NT2/D1 (cell line): ENCODE measurements around the gene DHX29.
A peak's percentile ranks its signal among the peaks of the same experiment; 100 is the strongest.

Experiments
- DNase-seq: peaks from one replicate; pipeline ENCODE4 v3.0.0-alpha.2; 2011; ENCODE audit warnings: low read depth, low spot score
- H3K27me3 ChIP-seq: 2 replicates; pipeline ENCODE4 v1.6.0; 2011; ENCODE audit warnings: mild to moderate bottlenecking; ENCODE audit not compliant: insufficient read length, insufficient read depth
- H3K36me3 ChIP-seq: 2 replicates; pipeline ENCODE4 v1.6.1; 2011; ENCODE audit warnings: mild to moderate bottlenecking, low read length, mixed read lengths; ENCODE audit not compliant: insufficient read depth, insufficient read length
- H3K4me1 ChIP-seq: 2 replicates; pipeline ENCODE4 v1.5.1; 2011; ENCODE audit not compliant: insufficient read depth, insufficient read length
- H3K4me3 ChIP-seq: 2 replicates; pipeline ENCODE4 v1.5.1; 2011; ENCODE audit warnings: low read depth; ENCODE audit not compliant: insufficient read length
- H3K9ac ChIP-seq: 2 replicates; pipeline ENCODE4 v1.6.0; 2011; ENCODE audit warnings: low read depth; ENCODE audit not compliant: insufficient read length
- H3K9me3 ChIP-seq: 2 replicates; pipeline ENCODE4 v1.5.1; 2011; ENCODE audit warnings: mild to moderate bottlenecking, low read length; ENCODE audit not compliant: insufficient read depth
- SUZ12 ChIP-seq: IDR thresholded peaks from 2 replicates; pipeline ENCODE4 v1.6.1; 2011; ENCODE audit not compliant: insufficient read length, insufficient read depth; ENCODE audit errors: extremely low read depth
- YY1 ChIP-seq: IDR thresholded peaks from 2 replicates; pipeline ENCODE4 v1.6.1; 2011; ENCODE audit not compliant: insufficient read length, insufficient read depth
- ZNF274 ChIP-seq: IDR thresholded peaks from 2 replicates; pipeline ENCODE4 v1.6.1; 2011; ENCODE audit warnings: mild to moderate bottlenecking, low read depth, low read length

Gene DHX29

DNA sequence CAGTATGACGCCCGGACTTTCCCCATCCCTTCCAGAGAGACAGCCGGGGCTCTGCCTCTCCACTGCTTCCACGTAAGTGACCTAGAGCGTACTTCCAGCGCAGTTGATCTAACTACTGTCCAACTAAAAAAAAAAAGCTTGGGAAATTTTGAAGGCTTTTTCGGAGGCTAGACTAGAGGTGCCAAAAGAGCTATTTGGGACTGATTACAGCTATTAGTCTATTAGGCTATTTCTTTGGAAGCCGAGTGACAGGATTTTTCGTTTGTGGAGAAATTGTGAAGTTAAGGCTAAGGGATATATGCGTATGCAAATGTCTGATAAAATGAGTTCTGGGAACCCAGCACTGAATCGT is 75.6 kb downstream of the DHX29 start:
- Histone ChIP-seq H3K27me3 (peaks cover 80% of the 10 kb centered on the region), H3K4me3 (peak overlapping the region; percentile 45), H3K4me1 (no peaks in the 10 kb centered on the region), H3K36me3 (no peaks in the 10 kb centered on the region), H3K9ac (no peak overlapping the region), H3K9me3 (peaks cover 10% of the 10 kb centered on the region)
- TF ChIP-seq YY1 (no peak), SUZ12 (peak; percentile 75)
- no peak for DNase-seq

- Histone ChIP-seq H3K36me3 (no peaks in the 10 kb centered on the region), H3K27me3 (peaks cover 86% of the 10 kb centered on the region), H3K4me3 (peak overlapping the region; percentile 19), H3K9me3 (peaks cover 10% of the 10 kb centered on the region), H3K4me1 (no peaks in the 10 kb centered on the region), H3K9ac (peak overlapping the region; percentile 44)
- TF ChIP-seq ZNF274 (no peak), SUZ12 (peak; percentile 83)
- no peak for DNase-seq
Observed at GRCh38 chr5:55231029-55231918, 76.2 kb downstream of the DHX29 start.

DNA sequence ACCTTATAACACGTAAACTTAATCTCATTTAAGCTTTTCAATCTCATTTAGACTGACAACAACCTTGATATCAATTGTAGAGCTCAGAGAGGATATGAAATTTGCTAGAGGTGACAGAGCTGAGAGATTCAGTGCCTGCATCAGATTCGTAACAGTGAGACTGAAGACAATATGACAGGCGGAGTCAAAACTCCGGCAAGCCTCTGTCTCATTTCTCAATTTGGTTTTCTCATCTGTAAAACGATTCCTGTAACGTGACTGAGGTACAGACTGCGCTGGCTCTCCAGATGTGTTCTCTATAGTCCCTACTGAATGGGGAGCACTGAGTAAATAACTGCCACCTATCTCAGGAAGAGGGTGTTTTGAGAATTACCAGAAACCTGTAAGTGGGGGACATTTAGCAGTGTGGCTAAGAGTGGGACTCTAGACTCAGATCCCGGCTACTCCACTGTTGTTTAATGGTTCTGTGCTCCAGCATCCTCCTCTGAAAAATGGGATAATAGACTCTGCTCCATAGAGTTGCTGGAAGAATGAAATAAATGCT is 77.3 kb downstream of the DHX29 start:
- peaks cover 94% of the 10 kb centered on the region for H3K27me3 ChIP-seq
- peaks cover 21% of the 10 kb centered on the region for H3K9me3 ChIP-seq
- no peak overlapping the region for H3K9ac ChIP-seq
- no peaks in the 10 kb centered on the region for H3K36me3 ChIP-seq
- no peaks in the 10 kb centered on the region for H3K4me1 ChIP-seq
- no peak for DNase-seq
- TF ChIP-seq ZNF274 = no peak
- no peak for TF ChIP-seq YY1
- TF ChIP-seq SUZ12 = peak; percentile 2
- H3K4me3 ChIP-seq = no peak overlapping the region

DNA sequence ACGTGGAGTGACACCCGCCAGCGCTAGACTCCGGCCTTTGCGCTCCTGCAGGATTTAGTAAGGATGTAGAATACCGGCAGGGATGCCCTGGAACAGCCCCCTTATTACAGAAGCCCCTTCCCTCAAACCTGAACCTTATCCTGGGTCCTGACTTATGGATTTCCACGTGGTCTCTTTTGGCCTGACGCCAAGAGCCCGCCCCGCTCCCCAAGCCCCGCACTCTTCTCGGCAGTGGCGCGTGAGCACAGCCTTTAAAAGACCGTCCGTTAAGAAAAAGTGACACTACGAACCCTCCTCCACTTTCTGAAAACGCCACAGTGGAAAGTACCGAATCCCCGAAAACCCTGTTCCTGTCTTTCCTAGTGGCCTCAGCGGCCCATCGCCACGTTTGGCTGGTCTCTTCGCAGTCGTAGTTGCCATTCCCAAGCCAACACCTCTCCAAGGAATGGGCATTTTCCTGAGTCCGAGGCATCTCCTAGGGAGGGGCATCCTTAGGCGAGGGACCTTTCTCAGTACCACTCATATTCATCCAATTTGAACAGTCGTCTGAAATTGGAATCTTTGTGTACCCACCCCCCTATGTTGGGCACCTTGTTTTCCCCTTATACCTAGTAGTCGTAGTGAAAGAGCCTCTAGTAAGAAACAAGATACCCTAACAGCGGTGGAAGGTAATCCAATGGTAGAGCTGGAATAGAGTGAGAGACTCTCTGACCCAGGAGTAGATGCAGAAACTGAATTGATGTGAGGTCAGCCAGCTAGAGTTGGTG is 79.6 kb downstream of the DHX29 start:
- Histone ChIP-seq H3K27me3 (peaks cover 98% of the 10 kb centered on the region), H3K36me3 (no peaks in the 10 kb centered on the region), H3K9ac (peak overlapping the region; percentile 64), H3K4me1 (no peaks in the 10 kb centered on the region), H3K9me3 (peaks cover 21% of the 10 kb centered on the region), H3K4me3 (peak overlapping the region; percentile 54)
- TF ChIP-seq SUZ12 (no peak), YY1 (no peak), ZNF274 (no peak)
- no peak for DNase-seq

- no peaks in the 10 kb centered on the region for H3K4me1 ChIP-seq
- H3K9me3 ChIP-seq = peaks cover 21% of the 10 kb centered on the region
- no peak for TF ChIP-seq ZNF274
- no peak for TF ChIP-seq YY1
- TF ChIP-seq SUZ12 = no peak
- peaks cover 98% of the 10 kb centered on the region for H3K27me3 ChIP-seq
- no peaks in the 10 kb centered on the region for H3K36me3 ChIP-seq
- H3K9ac ChIP-seq = peak within 1 kb of the TSS; percentile 72
- DNase-seq = no peak
- H3K4me3 ChIP-seq = peak within 1 kb of the TSS; percentile 54
Observed at GRCh38 chr5:55226934-55227663, 80.4 kb downstream of the DHX29 start, which contains the start of gene MCIDAS. TSS of gene MCIDAS (minus strand) at chr5:55227315. CDS start at chr5:55227138, 177 bp downstream.

GRCh38 chr5:55226027-55226933 is 81.2 kb downstream of the DHX29 start:
- Histone ChIP-seq H3K4me3 (peak overlapping the region; percentile 54), H3K9ac (peak overlapping the region; percentile 72), H3K4me1 (no peaks in the 10 kb centered on the region), H3K9me3 (peaks cover 21% of the 10 kb centered on the region), H3K27me3 (peaks cover 96% of the 10 kb centered on the region), H3K36me3 (no peaks in the 10 kb centered on the region)
- DNase-seq = no peak
- TF ChIP-seq SUZ12 = no peak
- no peak for TF ChIP-seq ZNF274
- TF ChIP-seq YY1 = no peak
